GM20000 (cell line): ENCODE measurements around the gene SH3BP2.

ENCODE experiments used
- DNase-seq: peaks from one replicate; pipeline ENCODE4 v3.0.0; 2012; ENCODE audit warnings: low spot score
- CTCF ChIP-seq: IDR thresholded peaks from 2 replicates; pipeline ENCODE4 v1.5.1; 2012; ENCODE audit warnings: mild to moderate bottlenecking, control low read depth; ENCODE audit errors: extremely low read depth, missing control alignments

Gene SH3BP2

GRCh38 chr4:2842687-2843262 is 49.9 kb downstream of the SH3BP2 start:
- TF ChIP-seq CTCF = no peak
- DNase-seq = no peak

GRCh38 chr4:2843263-2843940 is 50.5 kb downstream of the SH3BP2 start, which contains the start of gene ADD1:
ADD1 (plus strand) TSS chr4:2843844; CDS start chr4:2875916, 32,072 bp downstream.
- peak; percentile 99 for DNase-seq
- TF ChIP-seq CTCF = no peak

- peak; percentile 35 for DNase-seq
- no peak for TF ChIP-seq CTCF
Measured at GRCh38 chr4:2843941-2844584, 51.2 kb downstream of the SH3BP2 start.

DNA sequence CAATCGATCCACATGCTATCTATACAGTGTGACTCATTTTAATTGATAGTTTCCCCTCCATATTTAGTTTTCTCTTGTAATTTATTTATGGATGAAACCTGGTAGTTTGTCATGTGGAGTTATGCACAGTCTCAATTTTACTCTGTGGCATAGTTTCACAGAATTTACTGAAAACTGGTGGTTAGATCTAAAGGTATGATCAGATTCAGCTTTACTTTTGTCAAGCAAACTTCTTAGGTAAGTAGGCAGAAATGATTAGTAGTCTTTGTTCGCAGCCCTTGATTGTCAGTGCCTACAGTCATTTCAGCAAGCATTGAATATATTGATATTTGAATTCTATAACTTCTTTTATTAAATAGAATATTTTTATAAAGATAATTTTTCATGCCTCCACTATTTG is 53.3 kb downstream of the SH3BP2 start:
- no peak for TF ChIP-seq CTCF
- DNase-seq = no peak

GRCh38 chr4:2847302-2847871 is 54.5 kb downstream of the SH3BP2 start:
- DNase-seq = no peak
- TF ChIP-seq CTCF = no peak

- DNase-seq = no peak
- TF ChIP-seq CTCF = no peak
Measured at GRCh38 chr4:2848449-2848848, 55.6 kb downstream of the SH3BP2 start.
